ENCODE measurements around the gene RBFOX2. TPM values are rescaled to one million over a fixed set of nuclear protein-coding genes. Genes with fewer than 3 reads are reported as not detected.

Gene RBFOX2
- total and polyA plus RNA-seq, 2 donors (not counting 1 experiment from before 2014, with no cell fraction given): not detected

DNA sequence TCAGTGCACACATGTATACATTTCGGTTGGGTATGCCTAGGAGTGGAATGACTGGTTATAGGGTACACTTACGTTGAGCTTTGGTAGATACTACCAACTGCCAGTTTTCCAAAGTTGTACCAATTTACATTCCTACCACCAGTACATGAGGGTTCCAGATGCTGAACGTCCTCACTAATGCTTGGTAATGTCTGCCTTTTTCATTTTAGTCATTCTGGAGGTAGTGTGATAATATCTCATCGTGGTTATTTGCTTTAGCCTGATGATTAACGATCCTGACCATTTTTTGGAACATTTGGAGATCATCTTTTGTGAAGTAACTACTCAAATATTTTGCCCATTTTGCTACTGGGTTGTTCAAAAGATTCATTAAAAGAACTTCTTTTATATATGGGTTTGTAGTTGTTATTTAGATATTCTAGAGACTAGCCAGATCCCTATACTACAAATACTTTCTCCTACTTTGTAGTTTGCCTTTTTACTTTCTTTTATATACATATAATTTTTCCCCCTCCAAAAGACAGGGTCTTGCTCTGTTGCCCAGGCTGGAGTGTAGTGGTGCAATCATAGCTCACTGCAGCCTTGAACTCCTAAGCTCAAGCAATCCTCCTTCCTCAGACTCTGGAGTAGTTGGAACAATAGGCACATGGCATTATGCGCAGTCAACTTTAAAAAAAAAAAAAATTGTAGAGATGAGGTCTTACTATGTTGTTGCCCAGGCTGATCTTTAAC is 62.1 kb downstream of the RBFOX2 start:
- H3K4me1 ChIP-seq (ENCODE audit: control insufficient read depth in 2 of 2, insufficient read depth in 2 of 2, low read length in 2 of 2): no peaks in the 10 kb centered on the region
- H3K4me2 ChIP-seq (replicated peaks; ENCODE audit: low read depth, low read length, poor library complexity, severe bottlenecking): no peak overlapping the region
- no peak overlapping the region for H3K27ac ChIP-seq (ENCODE audit: low read length in 2 of 2)
- peaks cover 0 to 3% (median 2%) of the 10 kb centered on the region in 4 experiments for H3K27me3 ChIP-seq (replicated peaks in 1 of 4; ENCODE audit: control extremely low read depth in 1 of 4, control insufficient read depth in 3 of 4, insufficient read depth in 4 of 4, low read length in 3 of 4)
- Mint-ChIP-seq H3K27ac (no peak overlapping the region), H3K4me3 (no peak overlapping the region), H3K4me1 (no peaks in the 10 kb centered on the region), H3K27me3 (peaks cover 32% of the 10 kb centered on the region), H3K9me3 (ENCODE audit: insufficient read depth) (no peaks in the 10 kb centered on the region)
- no peaks in the 10 kb centered on the region for H3K9me3 ChIP-seq (ENCODE audit: control extremely low read depth in 1 of 3, control insufficient read depth in 2 of 3, insufficient read depth in 1 of 3, low read length in 2 of 3)
- H3K9ac ChIP-seq (ENCODE audit: low read length): no peak overlapping the region
- H3K36me3 ChIP-seq (replicated peaks in 1 of 2; ENCODE audit: control extremely low read depth in 1 of 2, control insufficient read depth in 1 of 2, extremely low read depth in 1 of 2, insufficient read depth in 2 of 2, low read length in 1 of 2): no peaks in the 10 kb centered on the region
- no CpG with 5 or more reads among the region's 6 CpGs for WGBS (ENCODE audit: insufficient coverage)
- intact Hi-C loops (cut with micrococcal nuclease): no loop called here
- H4K20me1 ChIP-seq (ENCODE audit: control insufficient read depth, insufficient read depth, low read length, poor library complexity, severe bottlenecking): no peaks in the 10 kb centered on the region
- no peak overlapping the region for H3K4me3 ChIP-seq (ENCODE audit: control extremely low read depth in 1 of 5, extremely low read depth in 1 of 5, insufficient read depth in 1 of 5, low read depth in 2 of 5, low read length in 4 of 5)
- TF ChIP-seq, protein P1, sequence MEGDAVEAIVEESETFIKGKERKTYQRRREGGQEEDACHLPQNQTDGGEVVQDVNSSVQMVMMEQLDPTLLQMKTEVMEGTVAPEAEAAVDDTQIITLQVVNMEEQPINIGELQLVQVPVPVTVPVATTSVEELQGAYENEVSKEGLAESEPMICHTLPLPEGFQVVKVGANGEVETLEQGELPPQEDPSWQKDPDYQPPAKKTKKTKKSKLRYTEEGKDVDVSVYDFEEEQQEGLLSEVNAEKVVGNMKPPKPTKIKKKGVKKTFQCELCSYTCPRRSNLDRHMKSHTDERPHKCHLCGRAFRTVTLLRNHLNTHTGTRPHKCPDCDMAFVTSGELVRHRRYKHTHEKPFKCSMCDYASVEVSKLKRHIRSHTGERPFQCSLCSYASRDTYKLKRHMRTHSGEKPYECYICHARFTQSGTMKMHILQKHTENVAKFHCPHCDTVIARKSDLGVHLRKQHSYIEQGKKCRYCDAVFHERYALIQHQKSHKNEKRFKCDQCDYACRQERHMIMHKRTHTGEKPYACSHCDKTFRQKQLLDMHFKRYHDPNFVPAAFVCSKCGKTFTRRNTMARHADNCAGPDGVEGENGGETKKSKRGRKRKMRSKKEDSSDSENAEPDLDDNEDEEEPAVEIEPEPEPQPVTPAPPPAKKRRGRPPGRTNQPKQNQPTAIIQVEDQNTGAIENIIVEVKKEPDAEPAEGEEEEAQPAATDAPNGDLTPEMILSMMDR (IDR thresholded peaks at IDR 0.05): no peak
- no peak for TF ChIP-seq EZH2 (IDR thresholded peaks at IDR 0.05; ENCODE audit: borderline replicate concordance, insufficient read depth, low read depth, low read length, poor library complexity, severe bottlenecking)
- ChIA-PET POLR2A (no interaction called here), CTCF (no interaction called here)
- H2AFZ ChIP-seq (ENCODE audit: insufficient read depth, low read depth, low read length, poor library complexity, severe bottlenecking): no peak overlapping the region
- ATAC-seq (ENCODE audit: low read depth) (no peak), DNase-seq (no peak)
- H3K79me2 ChIP-seq (ENCODE audit: control insufficient read depth, insufficient read depth, low read length): no peaks in the 10 kb centered on the region

DNA sequence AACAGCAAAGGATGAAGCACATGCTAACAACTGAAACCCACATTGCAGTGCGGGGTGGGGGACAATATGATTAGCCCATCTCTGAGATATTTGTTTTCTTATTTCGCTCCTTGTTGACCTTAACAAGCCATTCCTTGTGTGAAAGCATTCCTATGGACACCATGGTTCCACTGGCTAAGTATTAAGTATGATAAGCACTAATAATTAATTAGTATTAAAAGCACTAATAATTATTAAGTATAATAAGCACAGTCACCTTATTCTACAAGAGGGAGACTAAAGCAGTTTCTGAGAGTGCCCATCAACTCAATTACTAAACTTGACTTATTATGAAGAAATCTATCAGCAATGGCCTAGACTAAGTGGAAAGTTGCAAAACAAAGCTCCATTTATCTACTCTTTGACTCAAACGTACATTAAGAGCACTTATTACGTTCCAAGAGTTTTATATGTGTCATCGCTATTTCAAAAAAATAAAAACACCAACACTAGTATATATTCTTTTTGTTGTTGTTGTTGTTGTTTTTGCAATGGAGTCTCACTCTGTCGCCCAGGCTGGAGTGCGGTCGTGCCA is 65.3 kb downstream of the RBFOX2 start:
- Histone ChIP-seq H3K36me3 (replicated peaks in 1 of 2; ENCODE audit: control extremely low read depth in 1 of 2, control insufficient read depth in 1 of 2, extremely low read depth in 1 of 2, insufficient read depth in 2 of 2, low read length in 1 of 2) (no peaks in the 10 kb centered on the region), H3K27me3 (replicated peaks in 1 of 4; ENCODE audit: control extremely low read depth in 1 of 4, control insufficient read depth in 3 of 4, insufficient read depth in 4 of 4, low read length in 3 of 4) (peaks cover 0 to 3% (median 2%) of the 10 kb centered on the region in 4 experiments), H3K9ac (ENCODE audit: low read length) (no peak overlapping the region), H3K79me2 (ENCODE audit: control insufficient read depth, insufficient read depth, low read length) (no peaks in the 10 kb centered on the region), H2AFZ (ENCODE audit: insufficient read depth, low read depth, low read length, poor library complexity, severe bottlenecking) (no peak overlapping the region), H3K27ac (ENCODE audit: low read length in 2 of 2) (no peak overlapping the region), H3K4me1 (ENCODE audit: control insufficient read depth in 2 of 2, insufficient read depth in 2 of 2, low read length in 2 of 2) (no peaks in the 10 kb centered on the region), H3K9me3 (ENCODE audit: control extremely low read depth in 1 of 3, control insufficient read depth in 2 of 3, insufficient read depth in 1 of 3, low read length in 2 of 3) (no peaks in the 10 kb centered on the region), H3K4me2 (replicated peaks; ENCODE audit: low read depth, low read length, poor library complexity, severe bottlenecking) (no peak overlapping the region), H3K4me3 (ENCODE audit: control extremely low read depth in 1 of 5, extremely low read depth in 1 of 5, insufficient read depth in 1 of 5, low read depth in 2 of 5, low read length in 4 of 5) (no peak overlapping the region), H4K20me1 (ENCODE audit: control insufficient read depth, insufficient read depth, low read length, poor library complexity, severe bottlenecking) (no peaks in the 10 kb centered on the region)
- no peaks in the 10 kb centered on the region for H3K9me3 Mint-ChIP-seq (ENCODE audit: insufficient read depth)
- DNase-seq (no peak), ATAC-seq (ENCODE audit: low read depth) (no peak)
- peaks cover 38% of the 10 kb centered on the region for H3K27me3 Mint-ChIP-seq
- no peaks in the 10 kb centered on the region for H3K4me1 Mint-ChIP-seq
- no peak overlapping the region for H3K4me3 Mint-ChIP-seq
- intact Hi-C loops (cut with micrococcal nuclease): no loop called here
- no CpG with 5 or more reads among the region's 8 CpGs for WGBS (ENCODE audit: insufficient coverage)
- ChIA-PET CTCF (no interaction called here), POLR2A (no interaction called here)
- no peak for TF ChIP-seq EZH2 (IDR thresholded peaks at IDR 0.05; ENCODE audit: borderline replicate concordance, insufficient read depth, low read depth, low read length, poor library complexity, severe bottlenecking)
- no peak overlapping the region for H3K27ac Mint-ChIP-seq

Data from B cell (primary cell).